Activated naive CD4-positive, alpha-beta T cell treated with anti-CD3 and anti-CD28 coated beads for 36 hours (primary cell): ENCODE measurements around the gene MOAP1. TPM values are rescaled to one million over a fixed set of nuclear protein-coding genes. Genes with fewer than 3 reads are reported as not detected.
"Not testable (repeated sequence)": the region's sequence is repeated elsewhere in the genome, so short reads cannot be mapped to it uniquely, and the experiment has no call there.

ENCODE experiments used
- CTCF ChIA-PET: fragments of 350-600 bp; sonication (Branson Sonifier 250); formaldehyde crosslinking; loops from one replicate; lab custom pipeline; 2021; ENCODE audit warnings: antibody characterized with exemption; lab: Charles Lee
- DNase-seq: peaks from one replicate; pipeline ENCODE4 v3.0.0-alpha.2; 2020
- H3K27ac Mint-ChIP-seq: one replicate; pipeline ENCODE4 v1.8.0; 2021; ENCODE audit warnings: mild to moderate bottlenecking, mixed read lengths
- H3K27me3 Mint-ChIP-seq: one replicate; pipeline ENCODE4 v1.8.0; 2021; ENCODE audit warnings: low read depth, mixed read lengths
- H3K36me3 Mint-ChIP-seq: one replicate; pipeline ENCODE4 v1.8.0; 2021; ENCODE audit warnings: low read depth, mixed read lengths
- H3K4me1 Mint-ChIP-seq: one replicate; pipeline ENCODE4 v1.8.0; 2021; ENCODE audit warnings: low read depth, mixed read lengths
- H3K4me3 Mint-ChIP-seq: one replicate; pipeline ENCODE4 v1.8.0; 2021; ENCODE audit warnings: mild to moderate bottlenecking, moderate library complexity, mixed read lengths
- H3K9me3 Mint-ChIP-seq: one replicate; pipeline ENCODE4 v1.8.0; 2021; ENCODE audit warnings: mixed read lengths
- intact Hi-C: fragments of 100-400 bp; cut with micrococcal nuclease; formaldehyde crosslinking; loops from one replicate; pipeline ENCODE4 v1.15.1; 2023
- total RNA-seq, 2 experiments: library from RNA; stranded (reverse); gene quantifications; one replicate each; pipeline ENCODE4 v1.2.3, GENCODE V29; 2021

The MOAP1 gene
- total RNA-seq, 2 experiments from 2014 or later: 11.9 to 13.1 TPM

DNA sequence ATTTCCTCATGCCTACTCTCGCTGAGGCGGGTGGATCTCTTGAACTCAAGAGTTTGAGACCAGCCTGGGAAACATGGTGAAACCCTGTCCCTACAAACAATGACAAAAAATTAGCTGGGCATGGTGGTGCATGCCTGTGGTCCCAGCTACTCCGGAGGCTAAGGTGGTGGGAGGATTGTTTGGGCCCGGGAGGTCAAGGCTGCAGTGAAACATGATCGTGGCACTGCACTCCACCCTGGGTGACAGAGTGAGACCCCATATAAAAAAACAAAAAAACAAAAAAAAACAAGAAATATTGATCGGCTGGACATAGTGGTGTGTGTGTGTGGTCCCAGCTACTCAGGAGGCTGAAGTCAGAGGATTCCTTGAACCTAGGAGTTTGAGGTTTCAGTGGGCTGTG, 9.2 kb downstream of the MOAP1 start:
- no peaks in the 10 kb centered on the region for H3K36me3 Mint-ChIP-seq
- H3K4me1 Mint-ChIP-seq: no peaks in the 10 kb centered on the region
- H3K27ac Mint-ChIP-seq: no peak overlapping the region
- no peak for DNase-seq
- H3K9me3 Mint-ChIP-seq: no peaks in the 10 kb centered on the region
- H3K27me3 Mint-ChIP-seq: no peaks in the 10 kb centered on the region
- CTCF ChIA-PET: interaction anchor here (0.7 to 1.3 kb wide), 4 partner anchors 23 to 597 kb away, joined by 3 to 6 read pairs (median 3); no protein-coding TSS in a partner anchor
- intact Hi-C loops: no loop called here
- H3K4me3 Mint-ChIP-seq: no peak overlapping the region

DNA sequence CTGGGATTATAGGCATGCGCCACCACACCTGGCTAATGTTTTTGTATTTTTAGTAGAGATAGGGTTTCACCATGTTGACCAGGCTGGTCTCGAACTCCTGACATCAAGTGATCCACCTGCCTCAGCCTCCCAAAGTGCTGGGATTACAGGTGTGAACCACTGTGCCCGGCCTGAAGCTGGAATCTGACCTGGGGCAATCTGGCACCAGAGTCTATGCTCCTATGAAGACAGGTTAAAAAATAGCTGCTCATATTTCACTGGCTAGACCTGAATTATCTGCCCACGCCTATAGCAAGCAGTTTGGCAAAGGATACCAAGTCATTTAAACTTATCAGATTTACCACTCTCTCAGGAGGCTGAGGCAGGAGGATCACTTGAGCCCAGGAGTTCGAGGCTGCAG, 10.0 kb downstream of the MOAP1 start:
- H3K27ac Mint-ChIP-seq, H3K9me3 Mint-ChIP-seq, DNase-seq, H3K4me3 Mint-ChIP-seq, H3K4me1 Mint-ChIP-seq, H3K27me3 Mint-ChIP-seq, H3K36me3 Mint-ChIP-seq, intact Hi-C loops: not testable (repeated sequence)
- CTCF ChIA-PET: interaction anchor here (0.7 to 2.3 kb wide), 3 partner anchors 56 to 61 kb away, joined by 3 to 10 read pairs (median 6); no protein-coding TSS in a partner anchor

DNA sequence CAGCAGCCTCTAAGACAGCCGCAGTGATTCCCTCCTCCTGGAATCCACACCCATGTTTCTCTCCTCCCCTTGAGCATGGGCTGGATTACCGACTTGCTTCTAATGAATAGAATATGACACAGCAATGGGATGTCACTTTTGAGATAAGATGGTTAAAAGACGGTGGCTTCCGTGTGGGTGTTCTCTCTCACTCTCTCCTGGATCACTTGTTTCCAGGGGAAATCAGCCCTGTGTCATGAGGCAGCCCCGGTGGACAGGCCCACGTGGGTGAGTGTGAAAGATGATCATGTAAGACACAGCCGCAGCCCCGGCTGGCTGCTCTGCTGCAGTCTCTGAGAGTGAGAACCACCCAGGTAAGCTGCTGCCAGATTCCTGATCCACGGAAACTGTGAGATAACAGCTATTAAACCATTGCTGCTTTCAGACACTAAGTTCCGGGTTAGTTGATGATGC, 10.7 kb downstream of the MOAP1 start:
- Mint-ChIP-seq H3K4me3 (no peak overlapping the region), H3K27me3 (no peaks in the 10 kb centered on the region), H3K9me3 (no peaks in the 10 kb centered on the region), H3K4me1 (no peaks in the 10 kb centered on the region), H3K36me3 (no peaks in the 10 kb centered on the region), H3K27ac (no peak overlapping the region)
- CTCF ChIA-PET: interaction anchor here (2.3 kb wide), 1 partner anchor 60 kb away, joined by 10 read pairs; no protein-coding TSS in a partner anchor
- DNase-seq: no peak
- intact Hi-C loops: no loop called here

- Mint-ChIP-seq H3K4me3 (no peak overlapping the region), H3K36me3 (no peaks in the 10 kb centered on the region), H3K4me1 (no peaks in the 10 kb centered on the region), H3K27me3 (no peaks in the 10 kb centered on the region), H3K27ac (no peak overlapping the region), H3K9me3 (no peaks in the 10 kb centered on the region)
- DNase-seq: no peak
- intact Hi-C loops: no loop called here
- CTCF ChIA-PET: interaction anchor here (0.6 kb wide), 1 partner anchor 54 kb away, joined by 3 read pairs; no protein-coding TSS in a partner anchor
These were observed 13.3 kb downstream of the MOAP1 start for GRCh38 chr14:93171376-93171775.

- H3K4me3 Mint-ChIP-seq, DNase-seq, H3K27me3 Mint-ChIP-seq, H3K4me1 Mint-ChIP-seq, H3K27ac Mint-ChIP-seq, intact Hi-C loops, H3K36me3 Mint-ChIP-seq, H3K9me3 Mint-ChIP-seq: not testable (repeated sequence)
- CTCF ChIA-PET: interaction anchor here (1.2 to 1.3 kb wide), 2 partner anchors 10 to 57 kb away, joined by 4 to 6 read pairs; no protein-coding TSS in a partner anchor
These were observed 14.6 kb downstream of the MOAP1 start for GRCh38 chr14:93170141-93170540.

GRCh38 chr14:93169619-93170018, 15.1 kb downstream of the MOAP1 start:
- intact Hi-C loops, H3K4me1 Mint-ChIP-seq, H3K9me3 Mint-ChIP-seq, H3K4me3 Mint-ChIP-seq, DNase-seq, H3K27ac Mint-ChIP-seq, H3K27me3 Mint-ChIP-seq, H3K36me3 Mint-ChIP-seq: not testable (repeated sequence)
- CTCF ChIA-PET: interaction anchor here (1.2 to 1.3 kb wide), 2 partner anchors 10 to 56 kb away, joined by 4 to 6 read pairs; no protein-coding TSS in a partner anchor

DNA sequence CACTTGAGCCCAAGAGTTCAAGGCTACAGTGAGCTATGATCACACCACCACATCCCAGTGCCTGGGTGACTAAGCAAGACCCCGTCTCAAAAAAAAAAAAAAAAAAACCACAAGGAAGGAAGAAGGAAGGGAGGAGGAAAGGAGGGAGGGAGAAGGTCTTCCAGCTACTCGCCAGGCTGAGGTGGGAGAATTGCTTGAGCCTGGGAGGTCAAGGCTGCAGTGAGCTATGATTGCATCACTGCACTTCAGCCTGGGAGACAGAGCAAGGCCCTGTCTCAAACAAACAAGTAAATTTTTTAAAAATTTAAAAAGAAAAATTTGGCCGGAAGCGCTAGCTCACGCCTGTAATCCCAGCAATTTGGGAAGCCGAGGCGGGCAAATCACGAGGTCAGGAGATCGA, 16.1 kb downstream of the MOAP1 start:
- H3K27ac Mint-ChIP-seq, H3K27me3 Mint-ChIP-seq, H3K9me3 Mint-ChIP-seq, H3K4me3 Mint-ChIP-seq, H3K36me3 Mint-ChIP-seq, DNase-seq, H3K4me1 Mint-ChIP-seq, intact Hi-C loops: not testable (repeated sequence)
- CTCF ChIA-PET: interaction anchor here (0.7 to 1.3 kb wide), 4 partner anchors 10 to 61 kb away, joined by 3 to 6 read pairs (median 5); no protein-coding TSS in a partner anchor

DNA sequence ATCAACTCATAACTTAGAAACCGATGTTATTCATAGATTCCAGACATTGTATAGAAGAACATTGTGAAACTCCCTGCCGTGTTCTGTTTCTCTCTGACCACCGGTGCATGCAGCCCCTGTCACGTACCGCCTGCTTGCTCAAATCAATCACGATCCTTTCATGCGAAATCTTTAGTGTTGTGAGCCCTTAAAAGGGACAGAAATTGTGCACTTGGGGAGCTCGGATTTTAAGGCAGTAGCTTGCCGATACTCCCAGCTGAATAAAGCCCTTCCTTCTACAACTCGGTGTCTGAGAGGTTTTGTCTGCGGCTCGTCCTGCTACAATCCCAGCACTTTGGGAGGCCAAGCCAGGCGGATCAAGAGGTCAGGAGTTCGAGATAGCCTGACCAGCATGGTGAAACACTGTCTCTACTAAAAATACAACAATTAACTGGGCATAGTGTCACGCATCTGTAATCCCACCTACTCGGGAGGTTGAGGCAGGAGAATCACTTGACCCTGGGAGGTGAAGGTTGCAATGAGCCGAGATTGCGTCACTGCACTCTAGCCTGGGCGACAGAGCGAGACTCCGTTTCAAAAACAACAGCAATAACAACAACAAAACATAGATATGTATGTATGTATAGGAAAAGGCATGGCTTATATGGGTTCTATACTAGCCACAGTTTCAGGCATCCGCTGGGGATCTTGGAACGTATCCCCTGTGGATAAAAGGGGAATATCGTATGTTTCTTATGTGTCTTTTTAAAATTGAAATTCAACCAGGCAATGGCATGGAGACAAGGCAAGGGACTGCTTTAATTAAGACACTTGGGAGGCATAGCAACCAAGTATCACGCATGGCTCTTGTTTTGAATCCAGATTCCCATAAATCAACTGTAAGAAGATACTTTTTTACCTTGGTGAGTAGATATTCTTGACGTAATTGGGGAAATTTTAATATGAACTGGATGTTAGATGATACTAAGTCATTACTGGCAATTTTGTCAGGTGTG, 19.1 kb downstream of the MOAP1 start:
- H3K27me3 Mint-ChIP-seq, H3K4me1 Mint-ChIP-seq, H3K27ac Mint-ChIP-seq, H3K4me3 Mint-ChIP-seq, DNase-seq, H3K36me3 Mint-ChIP-seq, H3K9me3 Mint-ChIP-seq, intact Hi-C loops: not testable (repeated sequence)
- CTCF ChIA-PET: interaction anchor here (1.5 kb wide), 1 partner anchor 52 kb away, joined by 3 read pairs; no protein-coding TSS in a partner anchor

DNA sequence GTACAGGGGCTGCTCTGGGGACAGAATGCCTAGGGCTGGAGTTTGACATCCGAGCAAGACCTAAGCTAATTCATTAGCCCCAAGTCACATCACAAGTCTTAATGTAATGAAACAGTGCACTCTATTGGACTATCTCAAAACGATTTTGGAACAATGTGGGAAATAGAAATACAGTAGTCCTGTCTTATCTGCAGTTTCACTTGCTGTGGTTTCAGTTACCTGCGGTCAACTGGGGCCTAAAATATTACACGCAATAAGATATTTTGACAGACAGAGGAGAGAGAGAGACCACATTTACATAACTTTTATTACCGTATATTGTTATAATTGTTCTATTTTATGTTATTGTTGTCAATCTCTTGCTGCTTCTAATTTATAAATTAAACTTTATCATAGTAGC, 21.1 kb downstream of the MOAP1 start:
- Mint-ChIP-seq H3K27ac (no peak overlapping the region), H3K4me1 (no peaks in the 10 kb centered on the region), H3K36me3 (no peaks in the 10 kb centered on the region), H3K4me3 (no peak overlapping the region), H3K9me3 (no peaks in the 10 kb centered on the region), H3K27me3 (no peaks in the 10 kb centered on the region)
- no peak for DNase-seq
- intact Hi-C loops: no loop called here
- CTCF ChIA-PET: interaction anchor here (0.6 to 0.9 kb wide), 4 partner anchors 9 to 31 kb away, joined by 3 read pairs; no protein-coding TSS in a partner anchor

DNA sequence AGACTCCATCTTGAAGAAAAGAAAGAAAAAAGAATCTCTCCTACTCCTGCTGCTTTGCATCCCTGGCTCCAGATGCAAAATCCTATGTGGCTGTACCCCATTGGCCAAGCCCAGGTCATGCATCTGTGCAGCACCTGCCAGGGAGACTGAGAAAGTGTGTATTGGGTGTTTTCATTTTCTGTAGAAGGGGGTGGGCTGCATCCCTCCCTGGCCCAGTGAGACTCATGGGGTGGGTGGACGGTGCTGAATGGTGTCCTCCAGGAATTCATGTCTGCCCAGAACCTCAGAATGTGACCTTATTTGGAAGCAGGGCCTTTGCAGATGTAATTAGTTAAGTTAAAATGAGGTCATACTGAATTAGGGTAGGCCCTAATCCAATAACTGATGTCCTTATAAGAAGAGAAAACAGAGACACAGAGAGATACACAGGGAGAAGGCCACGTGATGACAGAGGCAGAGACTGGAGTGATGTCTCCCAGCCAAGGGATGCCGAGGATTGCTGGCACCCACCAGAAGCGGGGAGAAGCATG, 23.2 kb downstream of the MOAP1 start:
- Mint-ChIP-seq H3K36me3 (no peaks in the 10 kb centered on the region), H3K27me3 (no peaks in the 10 kb centered on the region), H3K27ac (no peak overlapping the region), H3K9me3 (no peaks in the 10 kb centered on the region), H3K4me1 (no peaks in the 10 kb centered on the region), H3K4me3 (no peak overlapping the region)
- intact Hi-C loops: no loop called here
- CTCF ChIA-PET: interaction anchor here (2.1 kb wide), 1 partner anchor 17 kb away, joined by 9 read pairs; no protein-coding TSS in a partner anchor
- DNase-seq: no peak

GRCh38 chr14:93160353-93160801, 24.3 kb downstream of the MOAP1 start:
- H3K4me3 Mint-ChIP-seq: no peak overlapping the region
- intact Hi-C loops: no loop called here
- no peaks in the 10 kb centered on the region for H3K36me3 Mint-ChIP-seq
- H3K4me1 Mint-ChIP-seq: no peaks in the 10 kb centered on the region
- H3K27ac Mint-ChIP-seq: no peak overlapping the region
- peak; percentile 26 for DNase-seq
- H3K27me3 Mint-ChIP-seq: no peaks in the 10 kb centered on the region
- H3K9me3 Mint-ChIP-seq: no peaks in the 10 kb centered on the region
- CTCF ChIA-PET: interaction anchor here (1.2 to 2.1 kb wide), 2 partner anchors 18 to 125 kb away, joined by 3 to 9 read pairs; no protein-coding TSS in a partner anchor
